HCT116 (cell line): ENCODE results near the gene MIER3. TPM values are rescaled to one million over a fixed set of nuclear protein-coding genes. Genes with fewer than 3 reads are reported as not detected.

Experiments used
- ATAC-seq: fragments of 200-7000 bp; cut with Tn5 transposase; 2 replicates; pipeline ENCODE4 v1.9.1; 2020; ENCODE audit warnings: mild to moderate bottlenecking, moderate library complexity
- BruUV-seq: library from RNA; stranded (reverse); fragments of 400-500 nt; replicated peaks from 2 replicates; lab custom pipeline; 2021; lab: Mats Ljungman, UMichigan
- CTCF ChIA-PET: fragments of 300-600 bp; sonication (Branson Sonifier 250); formaldehyde crosslinking; loops from one replicate; lab custom pipeline; 2021; ENCODE audit warnings: antibody characterized with exemption; lab: Charles Lee
- POLR2A ChIA-PET: fragments of 300-600, 350-600 bp; sonication (Branson Sonifier 250); formaldehyde crosslinking; loops from one replicate; lab custom pipeline; 2021; ENCODE audit warnings: antibody characterized with exemption; lab: Charles Lee
- RAD21 ChIA-PET, 2 experiments: fragments of 300-600 bp; sonication (Branson Sonifier 250); formaldehyde crosslinking; loops; one replicate each; lab custom pipeline; 2023; ENCODE audit warnings: low total read pairs in 2 of 2; ENCODE audit not compliant: uncharacterized antibody in 2 of 2, unreplicated experiment in 2 of 2, low non-redundant PET in 1 of 2; lab: Charles Lee
- DNase-seq: peaks from one replicate; pipeline ENCODE4 v3.0.0-alpha.2; 2010; ENCODE audit warnings: low read depth, low spot score
- H2AFZ ChIP-seq: fragments of 200-600 bp; shearing (Covaris generic), sonication (generic); 2 replicates; pipeline ENCODE4 v1.6.1; 2017; ENCODE audit warnings: low read depth, mixed run types, mixed read lengths, antibody characterized with exemption, low read length; ENCODE audit not compliant: poor library complexity, severe bottlenecking
- H3K27ac ChIP-seq: 2 replicates; pipeline ENCODE4 v1.5.1; 2012; ENCODE audit warnings: low read depth, low read length
- H3K27me3 ChIP-seq: fragments of 200-600 bp; sonication (generic); 2 replicates; pipeline ENCODE4 v1.6.1; 2016; ENCODE audit warnings: mixed run types, low read length, mixed read lengths; ENCODE audit not compliant: insufficient read depth
- H3K36me3 ChIP-seq, 2 experiments: fragments of 200-500 bp in 1 of 2; fragments of 200-600 bp in 1 of 2; sonication (Bioruptor generic) in 1 of 2; sonication (generic) in 1 of 2; 2 replicates each; pipeline versions ENCODE4 v1.5.1 to v1.6.1; 2014 to 2016; ENCODE audit warnings: low read length in 2 of 2, inconsistent platforms in 1 of 2, mixed read lengths in 1 of 2, mixed run types in 1 of 2; ENCODE audit not compliant: insufficient read depth in 2 of 2, control insufficient read depth in 1 of 2
- H3K4me1 ChIP-seq, 2 experiments: fragments of 200-600 bp in 1 of 2; sonication (generic) in 1 of 2; 2 replicates each; pipeline versions ENCODE4 v1.5.1 to v1.6.1; 2012 to 2017; ENCODE audit warnings: low read length in 2 of 2, inconsistent platforms in 1 of 2, mild to moderate bottlenecking in 1 of 2, mixed read lengths in 1 of 2, mixed run types in 1 of 2, moderate library complexity in 1 of 2; ENCODE audit not compliant: insufficient read depth in 2 of 2, control insufficient read depth in 1 of 2
- H3K4me2 ChIP-seq: fragments of 200-600 bp; sonication (generic); 2 replicates; pipeline ENCODE4 v1.6.1; 2017; ENCODE audit warnings: mixed run types, low read length, mixed read lengths
- H3K4me3 ChIP-seq, 2 experiments: fragments of 200-600 bp in 1 of 2; sonication (generic) in 1 of 2; replicated peaks in 1 of 2; 2 replicates each; pipeline ENCODE4 v1.5.1; 2011 to 2016; ENCODE audit warnings: low read length in 2 of 2, control low read depth in 1 of 2, low read depth in 1 of 2, mild to moderate bottlenecking in 1 of 2, mixed read lengths in 1 of 2, mixed run types in 1 of 2
- H3K79me2 ChIP-seq: fragments of 200-600 bp; sonication (generic); 2 replicates; pipeline ENCODE4 v1.6.1; 2017; ENCODE audit warnings: mild to moderate bottlenecking, mixed run types, low read length, moderate library complexity, mixed read lengths; ENCODE audit not compliant: insufficient read depth
- H3K9ac ChIP-seq: fragments of 200-600 bp; sonication (generic); 2 replicates; pipeline ENCODE4 v1.6.1; 2016; ENCODE audit warnings: low read length, mixed read lengths
- H3K9me2 ChIP-seq: fragments of 200-600 bp; sonication (generic), shearing (Covaris generic); 2 replicates; pipeline ENCODE4 v1.6.1; 2017; ENCODE audit warnings: mixed run types, mild to moderate bottlenecking, moderate library complexity; ENCODE audit not compliant: insufficient read depth
- H3K9me3 ChIP-seq, 2 experiments: fragments of 200-500 bp in 1 of 2; fragments of 200-600 bp in 1 of 2; sonication (Bioruptor generic) in 1 of 2; sonication (generic) in 1 of 2; 2 replicates each; pipeline ENCODE4 v1.6.1; 2014 to 2017; ENCODE audit warnings: low read length in 2 of 2, mixed read lengths in 2 of 2, inconsistent platforms in 1 of 2, low read depth in 1 of 2, mild to moderate bottlenecking in 1 of 2, mixed run types in 1 of 2, moderate library complexity in 1 of 2; ENCODE audit not compliant: control insufficient read depth in 1 of 2, insufficient read depth in 1 of 2
- H4K20me1 ChIP-seq: fragments of 200-600 bp; sonication (generic), shearing (Covaris generic); 2 replicates; pipeline ENCODE4 v1.6.1; 2017; ENCODE audit warnings: mixed run types, mild to moderate bottlenecking, moderate library complexity; ENCODE audit not compliant: insufficient read depth
- CEBPB ChIP-seq: IDR thresholded peaks from 2 replicates; pipeline ENCODE4 v1.6.1; 2012; ENCODE audit warnings: low read depth
- EGR1 ChIP-seq: IDR thresholded peaks from 2 replicates; pipeline ENCODE4 v1.6.1; 2012; ENCODE audit warnings: low read depth
- ELF1 ChIP-seq: IDR thresholded peaks from 2 replicates; pipeline ENCODE4 v1.6.1; 2012; ENCODE audit warnings: low read depth, borderline replicate concordance
- EZH2phosphoT487 ChIP-seq: fragments of 200-600 bp; IDR thresholded peaks from 2 replicates; pipeline ENCODE4 v1.6.1; 2018; ENCODE audit warnings: antibody characterized with exemption, borderline replicate concordance
- FOSL1 ChIP-seq: IDR thresholded peaks from 2 replicates; pipeline ENCODE4 v1.6.1; 2012; ENCODE audit warnings: low read depth
- POLR2AphosphoS5 ChIP-seq: IDR thresholded peaks from 2 replicates; pipeline ENCODE4 v1.6.1; 2011; ENCODE audit warnings: mild to moderate bottlenecking, low read depth, low read length, moderate library complexity
- RAD21 ChIP-seq: IDR thresholded peaks from 2 replicates; pipeline ENCODE4 v1.6.1; 2012; ENCODE audit warnings: low read depth, mild to moderate bottlenecking
- SIN3A ChIP-seq: IDR thresholded peaks from 2 replicates; pipeline ENCODE4 v1.6.1; 2012; ENCODE audit warnings: low read depth
- SP1 ChIP-seq: IDR thresholded peaks from 2 replicates; pipeline ENCODE4 v1.6.1; 2012; ENCODE audit warnings: low read depth
- SRF ChIP-seq: IDR thresholded peaks from 2 replicates; pipeline ENCODE4 v1.6.1; 2012; ENCODE audit warnings: low read depth
- YY1 ChIP-seq: IDR thresholded peaks from 2 replicates; pipeline ENCODE4 v1.6.1; 2011; ENCODE audit warnings: low read length, low read depth, moderate library complexity, mild to moderate bottlenecking; ENCODE audit not compliant: insufficient replicate concordance; ENCODE audit errors: extremely low read depth
- intact Hi-C: fragments of 100-400 bp; cut with micrococcal nuclease; formaldehyde crosslinking; loops from 2 replicates; pipeline ENCODE4 v1.10.0; 2022
- total RNA-seq: library from RNA; stranded (reverse); gene quantifications from one replicate; pipeline ENCODE4 v1.2.1, GENCODE V29; 2021; ENCODE audit not compliant: unreplicated experiment
- TF ChIP-seq, protein P1 (sequence below): IDR thresholded peaks from 2 replicates; pipeline ENCODE4 v1.6.1; 2011; ENCODE audit warnings: mild to moderate bottlenecking, low read length, moderate library complexity; ENCODE audit not compliant: insufficient replicate concordance; ENCODE audit errors: extremely low read depth
- TF ChIP-seq, protein P2 (sequence below): IDR thresholded peaks from 2 replicates; pipeline ENCODE4 v1.6.1; 2012
- TF ChIP-seq, protein P3 (sequence below), 3 experiments: fragments of 200-600 bp in 1 of 3; sonication (generic) in 1 of 3; IDR thresholded peaks in 2 of 3; conservative IDR thresholded peaks in 1 of 3; 2 replicates each; pipeline ENCODE4 v1.5.1; 2012 to 2017; ENCODE audit warnings: low read depth in 2 of 3, low read length in 2 of 3, antibody characterized with exemption in 1 of 3, borderline replicate concordance in 1 of 3, control low read depth in 1 of 3, mild to moderate bottlenecking in 1 of 3, mixed read lengths in 1 of 3, mixed run types in 1 of 3, moderate library complexity in 1 of 3; ENCODE audit not compliant: insufficient read depth in 1 of 3
- TF ChIP-seq, protein P4 (sequence below): IDR thresholded peaks from 2 replicates; pipeline ENCODE4 v1.6.1; 2012

MIER3 gene
- total RNA-seq, 1 experiment from 2014 or later: 21.9 TPM

DNA sequence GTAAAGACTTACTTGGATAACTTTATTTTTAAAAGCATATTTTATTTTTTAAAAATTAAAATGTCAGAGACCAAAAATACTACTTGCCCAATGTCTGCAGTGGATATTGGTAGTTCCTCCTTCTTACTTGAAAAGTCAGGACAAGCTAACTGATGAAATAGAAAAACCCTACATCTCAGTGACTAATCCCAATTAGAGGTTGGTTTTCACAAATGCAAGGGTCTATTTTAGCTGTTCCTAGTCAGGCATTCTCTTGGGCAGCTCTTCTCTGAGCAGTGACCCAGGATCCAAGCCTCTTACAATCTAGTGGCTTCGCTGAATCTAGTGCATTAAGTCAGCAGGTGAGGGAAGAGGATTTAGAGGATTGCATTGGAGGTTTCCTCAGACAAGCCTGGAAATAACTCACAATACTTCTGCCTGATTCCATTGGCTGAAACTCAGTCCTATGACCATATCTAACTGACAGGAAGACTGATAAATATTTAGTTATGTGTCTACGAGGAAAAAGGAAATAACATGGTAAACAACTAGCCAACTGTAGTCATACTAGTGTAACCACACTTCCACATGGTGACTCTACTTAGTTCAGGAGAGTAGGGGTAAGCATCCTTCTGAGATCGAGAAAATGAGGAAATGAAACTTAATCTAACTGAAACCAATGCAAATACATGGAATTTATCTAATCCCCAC, 34.2 kb upstream of the MIER3 start:
- H3K9me3 ChIP-seq: no peaks in the 10 kb centered on the region
- DNase-seq (no peak), ATAC-seq (no peak)
- H3K4me1 ChIP-seq: no peaks in the 10 kb centered on the region
- intact Hi-C loops: no loop called here
- CTCF ChIA-PET: interaction anchor here (1.0 kb wide), 1 partner anchor 11 kb away, joined by 4 read pairs; no protein-coding TSS in a partner anchor
- H3K36me3 ChIP-seq: no peaks in the 10 kb centered on the region
- no peaks in the 10 kb centered on the region for H3K27me3 ChIP-seq
- no TSS peak for BruUV-seq
- no peaks in the 10 kb centered on the region for H4K20me1 ChIP-seq
- RAD21 ChIA-PET: no interaction called here
- POLR2A ChIA-PET: no interaction called here
- H3K4me2 ChIP-seq: no peak overlapping the region
- H2AFZ ChIP-seq: no peak overlapping the region
- no peaks in the 10 kb centered on the region for H3K79me2 ChIP-seq
- H3K4me3 ChIP-seq: no peak overlapping the region
- TF ChIP-seq, protein P1, sequence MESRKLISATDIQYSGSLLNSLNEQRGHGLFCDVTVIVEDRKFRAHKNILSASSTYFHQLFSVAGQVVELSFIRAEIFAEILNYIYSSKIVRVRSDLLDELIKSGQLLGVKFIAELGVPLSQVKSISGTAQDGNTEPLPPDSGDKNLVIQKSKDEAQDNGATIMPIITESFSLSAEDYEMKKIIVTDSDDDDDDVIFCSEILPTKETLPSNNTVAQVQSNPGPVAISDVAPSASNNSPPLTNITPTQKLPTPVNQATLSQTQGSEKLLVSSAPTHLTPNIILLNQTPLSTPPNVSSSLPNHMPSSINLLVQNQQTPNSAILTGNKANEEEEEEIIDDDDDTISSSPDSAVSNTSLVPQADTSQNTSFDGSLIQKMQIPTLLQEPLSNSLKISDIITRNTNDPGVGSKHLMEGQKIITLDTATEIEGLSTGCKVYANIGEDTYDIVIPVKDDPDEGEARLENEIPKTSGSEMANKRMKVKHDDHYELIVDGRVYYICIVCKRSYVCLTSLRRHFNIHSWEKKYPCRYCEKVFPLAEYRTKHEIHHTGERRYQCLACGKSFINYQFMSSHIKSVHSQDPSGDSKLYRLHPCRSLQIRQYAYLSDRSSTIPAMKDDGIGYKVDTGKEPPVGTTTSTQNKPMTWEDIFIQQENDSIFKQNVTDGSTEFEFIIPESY: no peak
- TF ChIP-seq FOSL1: no peak
- TF ChIP-seq, protein P2, sequence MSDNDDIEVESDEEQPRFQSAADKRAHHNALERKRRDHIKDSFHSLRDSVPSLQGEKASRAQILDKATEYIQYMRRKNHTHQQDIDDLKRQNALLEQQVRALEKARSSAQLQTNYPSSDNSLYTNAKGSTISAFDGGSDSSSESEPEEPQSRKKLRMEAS: no peak
- no peak overlapping the region for H3K9ac ChIP-seq
- H3K9me2 ChIP-seq: no peaks in the 10 kb centered on the region
- no peak overlapping the region for H3K27ac ChIP-seq

DNA sequence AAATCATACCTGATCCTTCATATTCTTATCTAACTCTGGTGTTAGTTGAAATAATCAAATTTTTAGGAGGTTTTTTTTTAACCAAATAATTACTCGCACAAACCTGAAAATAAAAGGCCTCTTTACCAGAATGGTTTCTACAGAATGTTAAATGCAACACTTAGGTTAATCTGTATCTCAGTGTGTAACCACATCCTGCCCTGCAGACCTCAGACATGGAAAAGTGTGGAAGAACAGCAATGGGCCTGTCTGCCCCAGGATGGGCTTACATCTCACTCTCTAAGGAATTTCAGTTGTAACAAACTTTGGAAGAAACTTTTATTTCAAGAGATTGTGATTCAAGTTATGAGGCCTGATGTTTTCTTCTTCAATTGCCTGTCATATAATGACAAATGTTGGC, 32.5 kb upstream of the MIER3 start:
- Histone ChIP-seq H3K4me2 (no peak overlapping the region), H3K9me2 (no peaks in the 10 kb centered on the region), H3K9ac (no peak overlapping the region), H3K36me3 (no peaks in the 10 kb centered on the region), H3K27me3 (no peaks in the 10 kb centered on the region), H2AFZ (no peak overlapping the region), H4K20me1 (no peaks in the 10 kb centered on the region), H3K4me3 (no peak overlapping the region), H3K79me2 (no peaks in the 10 kb centered on the region), H3K9me3 (no peaks in the 10 kb centered on the region), H3K4me1 (no peaks in the 10 kb centered on the region), H3K27ac (no peak overlapping the region)
- no TSS peak for BruUV-seq
- intact Hi-C loops: no loop called here
- ChIA-PET POLR2A (no interaction called here), CTCF (no interaction called here), RAD21 (no interaction called here)
- ATAC-seq (no peak), DNase-seq (no peak)
- TF ChIP-seq RAD21 (no peak), YY1 (no peak), SIN3A (no peak), SRF (no peak), SP1 (no peak), EZH2phosphoT487 (no peak), ELF1 (no peak), CEBPB (no peak), EGR1 (no peak), POLR2AphosphoS5 (no peak), FOSL1 (no peak)
- TF ChIP-seq, protein P3, sequence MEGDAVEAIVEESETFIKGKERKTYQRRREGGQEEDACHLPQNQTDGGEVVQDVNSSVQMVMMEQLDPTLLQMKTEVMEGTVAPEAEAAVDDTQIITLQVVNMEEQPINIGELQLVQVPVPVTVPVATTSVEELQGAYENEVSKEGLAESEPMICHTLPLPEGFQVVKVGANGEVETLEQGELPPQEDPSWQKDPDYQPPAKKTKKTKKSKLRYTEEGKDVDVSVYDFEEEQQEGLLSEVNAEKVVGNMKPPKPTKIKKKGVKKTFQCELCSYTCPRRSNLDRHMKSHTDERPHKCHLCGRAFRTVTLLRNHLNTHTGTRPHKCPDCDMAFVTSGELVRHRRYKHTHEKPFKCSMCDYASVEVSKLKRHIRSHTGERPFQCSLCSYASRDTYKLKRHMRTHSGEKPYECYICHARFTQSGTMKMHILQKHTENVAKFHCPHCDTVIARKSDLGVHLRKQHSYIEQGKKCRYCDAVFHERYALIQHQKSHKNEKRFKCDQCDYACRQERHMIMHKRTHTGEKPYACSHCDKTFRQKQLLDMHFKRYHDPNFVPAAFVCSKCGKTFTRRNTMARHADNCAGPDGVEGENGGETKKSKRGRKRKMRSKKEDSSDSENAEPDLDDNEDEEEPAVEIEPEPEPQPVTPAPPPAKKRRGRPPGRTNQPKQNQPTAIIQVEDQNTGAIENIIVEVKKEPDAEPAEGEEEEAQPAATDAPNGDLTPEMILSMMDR (IDR thresholded peaks at IDR 0.05 in 2 of 3, conservative IDR thresholded peaks at IDR 0.05 in 1 of 3; ENCODE audit: borderline replicate concordance in 1 of 3, insufficient read depth in 1 of 3, low read depth in 2 of 3, low read length in 2 of 3): no peak
- TF ChIP-seq, protein P4, sequence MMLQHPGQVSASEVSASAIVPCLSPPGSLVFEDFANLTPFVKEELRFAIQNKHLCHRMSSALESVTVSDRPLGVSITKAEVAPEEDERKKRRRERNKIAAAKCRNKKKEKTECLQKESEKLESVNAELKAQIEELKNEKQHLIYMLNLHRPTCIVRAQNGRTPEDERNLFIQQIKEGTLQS: no peak
